ENCODE measurements around the gene MBD3L1.

DNA sequence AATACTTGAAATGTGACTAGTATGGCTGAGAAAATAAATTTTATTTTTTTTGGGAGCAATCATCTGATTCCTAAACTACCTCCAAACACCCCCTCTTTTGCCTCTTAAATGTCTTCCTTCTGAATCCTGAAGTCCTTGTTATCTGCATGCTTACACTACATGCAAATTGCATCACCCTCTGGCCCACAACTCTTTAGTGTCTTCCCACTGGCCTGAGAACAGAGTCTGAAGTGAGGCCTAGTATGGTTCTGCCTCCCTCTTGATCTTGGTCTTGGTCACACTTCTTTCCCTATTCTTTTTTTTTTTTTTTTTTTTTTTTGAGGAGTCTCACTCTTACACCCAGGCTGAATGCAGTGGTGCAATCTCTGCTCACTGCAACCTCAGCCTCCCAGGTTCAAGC is 4.9 kb upstream of the MBD3L1 start:
- no peak for TF ChIP-seq CTCF (IDR thresholded peaks at IDR 0.05; ENCODE audit: insufficient read depth, low read depth, low read length)
- TF ChIP-seq EZH2 (IDR thresholded peaks at IDR 0.05; ENCODE audit: insufficient read depth, low read length), result no peak

Data from astrocyte (in vitro differentiated cells and primary cell).